Activated CD4-positive, alpha-beta T cell treated with anti-CD3 and anti-CD28 coated beads, Interleukin-2, amount 50 U/mL, for 24 hours (primary cell): ENCODE results near the gene CD274.
"Not testable (repeated sequence)": the region's sequence is repeated elsewhere in the genome, so short reads cannot be mapped to it uniquely, and the experiment has no call there.

Experiments used
- DNase-seq, 2 donors: peaks; one replicate each; pipeline ENCODE4 v3.0.0-alpha.2; 2020; ENCODE audit warnings: low read depth in 1 of 2, low spot score in 1 of 2

The CD274 gene

GRCh38 chr9:5437254-5438216, 12.8 kb upstream of the CD274 start, which contains the start of gene PLGRKT:
Gene PLGRKT (minus strand): TSS chr9:5437925. CDS start chr9:5431977, 5,948 bp downstream.
- DNase-seq, result peak; percentile 69 to 89

- DNase-seq, result peak; percentile 30 to 48
Measured at GRCh38 chr9:5438301-5439162, 11.8 kb upstream of the CD274 start.

GRCh38 chr9:5440426-5440825, 9.9 kb upstream of the CD274 start:
- DNase-seq, result no peak

GRCh38 chr9:5441043-5441442, 9.3 kb upstream of the CD274 start:
- no peak for DNase-seq

- DNase-seq, result no peak
Measured at GRCh38 chr9:5442400-5443011, 7.8 kb upstream of the CD274 start.

GRCh38 chr9:5443850-5444249, 6.5 kb upstream of the CD274 start:
- no peak for DNase-seq

- DNase-seq, result not testable (repeated sequence)
Measured at GRCh38 chr9:5445096-5445495, 5.2 kb upstream of the CD274 start.

- no peak for DNase-seq
Measured at GRCh38 chr9:5445886-5446285, 4.5 kb upstream of the CD274 start.

- no peak for DNase-seq
Measured at GRCh38 chr9:5446451-5447236, 3.7 kb upstream of the CD274 start.

- DNase-seq, result no peak
Measured at GRCh38 chr9:5447337-5447736, 3.0 kb upstream of the CD274 start.

GRCh38 chr9:5448016-5448415, 2.3 kb upstream of the CD274 start:
- no peak for DNase-seq

GRCh38 chr9:5448461-5449435, 1.6 kb upstream of the CD274 start:
- DNase-seq, result no peak

GRCh38 chr9:5449521-5450358, 602 bp upstream of the CD274 start:
- no peak for DNase-seq

GRCh38 chr9:5452286-5452609, 1.9 kb downstream of the CD274 start:
- DNase-seq, result no peak

- no peak for DNase-seq
Measured at GRCh38 chr9:5453004-5453403, 2.7 kb downstream of the CD274 start.

GRCh38 chr9:5453673-5454072, 3.3 kb downstream of the CD274 start:
- no peak for DNase-seq

GRCh38 chr9:5455181-5455580, 4.8 kb downstream of the CD274 start:
- peak in 1 of 2 donors; percentile 21 for DNase-seq

- DNase-seq, result peak in 1 of 2 donors; percentile 38
Measured at GRCh38 chr9:5459289-5459829, 9.0 kb downstream of the CD274 start.
